ENCODE measurements around the gene AVL9. TPM values are rescaled to one million over a fixed set of nuclear protein-coding genes. Genes with fewer than 3 reads are reported as not detected.

Gene AVL9
- total and polyA plus RNA-seq, 7 experiments from 2014 or later, result 8.0 to 57.9 (median 35.4) TPM

- Mint-ChIP-seq H3K27me3 (no peaks in the 10 kb centered on the region), H3K27ac (peak overlapping the region in 1 of 9 donors; percentile 21), H3K4me3 (no peak overlapping the region), H3K9me3 (no peaks in the 10 kb centered on the region), H3K4me1 (peaks cover 0 to 2% (median 0%) of the 10 kb centered on the region in 7 donors), H3K36me3 (peaks cover 0 to 38% (median 13%) of the 10 kb centered on the region in 5 donors)
- Histone ChIP-seq H3K27ac (ENCODE audit: low read depth, low read length) (no peak overlapping the region), H3K9me3 (ENCODE audit: control insufficient read depth in 2 of 3, low read length in 3 of 3) (no peaks in the 10 kb centered on the region), H3K27me3 (ENCODE audit: control insufficient read depth in 2 of 2, insufficient read depth in 2 of 2, low read length in 2 of 2) (no peaks in the 10 kb centered on the region), H3K4me1 (ENCODE audit: control insufficient read depth in 2 of 2, insufficient read depth in 2 of 2, low read length in 2 of 2) (no peaks in the 10 kb centered on the region), H3K36me3 (ENCODE audit: control insufficient read depth in 2 of 3, insufficient read depth in 3 of 3, low read length in 3 of 3) (peaks cover 4 to 64% (median 7%) of the 10 kb centered on the region in 3 experiments), H3K4me3 (ENCODE audit: low read length) (no peak overlapping the region)
- CTCF ChIA-PET, result no interaction called here
- ATAC-seq, result no peak
- no peak for DNase-seq
- intact Hi-C loops (cut with micrococcal nuclease), result no loop called here
- POLR2A ChIA-PET, result interaction anchor here (1.9 kb wide), 1 partner anchor 79 kb away, joined by 7 read pairs; the partner anchor contains the start of gene AVL9
Measured at GRCh38 chr7:32574626-32575025, 79.3 kb downstream of the AVL9 start.

DNA sequence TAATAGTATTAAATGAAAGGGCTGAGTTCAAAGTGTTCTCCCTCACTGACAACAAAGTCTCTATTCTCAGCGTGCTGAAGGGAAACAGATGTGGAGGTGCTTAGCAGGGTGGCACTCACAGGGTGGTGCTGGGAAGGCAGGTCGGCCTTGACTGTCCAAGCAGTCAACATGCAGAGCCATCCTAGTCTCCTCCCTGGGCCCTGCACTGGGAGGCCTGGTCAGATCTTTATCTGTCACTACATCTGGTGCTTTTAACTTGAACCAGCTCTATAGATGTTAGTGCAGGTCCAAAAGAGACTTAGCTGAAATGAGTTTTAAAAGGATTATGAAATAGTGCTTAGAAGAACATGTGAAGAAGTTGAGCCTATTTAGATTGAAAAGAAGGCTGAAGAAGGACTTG, 82.1 kb downstream of the AVL9 start:
- ChIA-PET POLR2A (no interaction called here), CTCF (no interaction called here)
- no peak overlapping the region for H3K27ac ChIP-seq (ENCODE audit: low read depth, low read length)
- no peaks in the 10 kb centered on the region for H3K4me1 Mint-ChIP-seq
- no peaks in the 10 kb centered on the region for H3K9me3 Mint-ChIP-seq
- no peak overlapping the region for H3K4me3 ChIP-seq (ENCODE audit: low read length)
- ATAC-seq, result no peak
- DNase-seq, result no peak
- peaks cover 6 to 76% (median 15%) of the 10 kb centered on the region in 3 experiments for H3K36me3 ChIP-seq (ENCODE audit: control insufficient read depth in 2 of 3, insufficient read depth in 3 of 3, low read length in 3 of 3)
- no peak overlapping the region for H3K4me3 Mint-ChIP-seq
- H3K36me3 Mint-ChIP-seq, result peaks cover 0 to 41% (median 18%) of the 10 kb centered on the region in 5 donors
- no peaks in the 10 kb centered on the region for H3K4me1 ChIP-seq (ENCODE audit: control insufficient read depth in 2 of 2, insufficient read depth in 2 of 2, low read length in 2 of 2)
- intact Hi-C loops (cut with micrococcal nuclease), result no loop called here
- H3K27ac Mint-ChIP-seq, result peak overlapping the region in 6 of 9 donors; percentile 4 to 73 (median 28)
- H3K27me3 ChIP-seq (ENCODE audit: control insufficient read depth in 2 of 2, insufficient read depth in 2 of 2, low read length in 2 of 2), result no peaks in the 10 kb centered on the region
- no peaks in the 10 kb centered on the region for H3K27me3 Mint-ChIP-seq
- no peaks in the 10 kb centered on the region for H3K9me3 ChIP-seq (ENCODE audit: control insufficient read depth in 2 of 3, low read length in 3 of 3)

DNA sequence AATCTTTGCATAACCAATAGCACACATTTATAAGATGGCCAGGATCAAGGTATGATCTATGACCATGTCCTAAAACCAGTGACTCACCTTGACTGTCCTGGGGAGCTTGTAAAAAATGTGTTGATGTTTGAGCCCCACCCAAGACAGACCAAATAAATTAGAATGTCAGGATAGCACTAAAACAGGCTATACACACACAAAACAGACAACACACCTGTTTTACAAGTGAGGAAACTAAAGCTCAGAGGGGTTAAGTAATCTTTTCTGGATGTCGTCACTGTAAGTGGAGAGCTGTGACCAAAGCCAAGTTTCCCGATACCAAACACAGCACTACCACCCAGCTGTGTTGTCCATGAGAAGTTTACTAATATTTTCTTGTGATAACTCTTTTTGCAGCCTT, 84.5 kb downstream of the AVL9 start:
- ATAC-seq (no peak), DNase-seq (no peak)
- ChIA-PET POLR2A (no interaction called here), CTCF (no interaction called here)
- Mint-ChIP-seq H3K36me3 (peaks cover 0 to 37% (median 11%) of the 10 kb centered on the region in 5 donors), H3K27me3 (no peaks in the 10 kb centered on the region), H3K27ac (no peak overlapping the region), H3K4me1 (peaks cover 0 to 4% (median 0%) of the 10 kb centered on the region in 7 donors), H3K9me3 (no peaks in the 10 kb centered on the region), H3K4me3 (no peak overlapping the region)
- Histone ChIP-seq H3K27me3 (ENCODE audit: control insufficient read depth in 2 of 2, insufficient read depth in 2 of 2, low read length in 2 of 2) (no peaks in the 10 kb centered on the region), H3K4me3 (ENCODE audit: low read length) (no peak overlapping the region), H3K9me3 (ENCODE audit: control insufficient read depth in 2 of 3, low read length in 3 of 3) (no peaks in the 10 kb centered on the region), H3K4me1 (ENCODE audit: control insufficient read depth in 2 of 2, insufficient read depth in 2 of 2, low read length in 2 of 2) (no peaks in the 10 kb centered on the region), H3K36me3 (ENCODE audit: control insufficient read depth in 2 of 3, insufficient read depth in 3 of 3, low read length in 3 of 3) (peaks cover 6 to 74% (median 18%) of the 10 kb centered on the region in 3 experiments), H3K27ac (ENCODE audit: low read depth, low read length) (no peak overlapping the region)
- intact Hi-C loops (cut with micrococcal nuclease), result no loop called here

DNA sequence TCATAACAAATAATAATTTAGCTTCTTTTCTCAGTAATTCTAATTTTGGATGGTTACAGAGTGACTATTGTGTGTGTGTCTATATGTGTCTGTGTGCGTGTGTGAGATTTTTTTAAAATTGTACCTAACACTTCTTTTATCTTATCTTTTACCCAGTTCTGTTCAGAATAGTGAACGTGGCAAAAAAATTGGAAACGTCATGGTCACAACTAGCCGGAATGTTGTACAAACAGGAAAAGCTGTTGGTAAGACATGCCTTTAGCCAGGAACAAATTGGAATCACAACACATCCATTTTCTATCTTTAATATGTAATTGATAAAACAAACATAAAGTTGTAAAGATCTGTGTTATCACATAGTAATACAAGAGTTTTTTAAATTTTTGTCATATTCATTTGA, 85.4 kb downstream of the AVL9 start:
- ATAC-seq (no peak), DNase-seq (no peak)
- peaks cover 6 to 74% (median 17%) of the 10 kb centered on the region in 3 experiments for H3K36me3 ChIP-seq (ENCODE audit: control insufficient read depth in 2 of 3, insufficient read depth in 3 of 3, low read length in 3 of 3)
- H3K27ac ChIP-seq (ENCODE audit: low read depth, low read length), result no peak overlapping the region
- H3K4me1 ChIP-seq (ENCODE audit: control insufficient read depth in 2 of 2, insufficient read depth in 2 of 2, low read length in 2 of 2), result no peaks in the 10 kb centered on the region
- H3K27me3 ChIP-seq (ENCODE audit: control insufficient read depth in 2 of 2, insufficient read depth in 2 of 2, low read length in 2 of 2), result no peaks in the 10 kb centered on the region
- H3K27ac Mint-ChIP-seq, result no peak overlapping the region
- no peaks in the 10 kb centered on the region for H3K9me3 Mint-ChIP-seq
- H3K4me3 Mint-ChIP-seq, result no peak overlapping the region
- ChIA-PET POLR2A (no interaction called here), CTCF (no interaction called here)
- no peaks in the 10 kb centered on the region for H3K9me3 ChIP-seq (ENCODE audit: control insufficient read depth in 2 of 3, low read length in 3 of 3)
- peaks cover 0 to 44% (median 11%) of the 10 kb centered on the region in 5 donors for H3K36me3 Mint-ChIP-seq
- intact Hi-C loops (cut with micrococcal nuclease), result no loop called here
- peaks cover 0 to 4% (median 0%) of the 10 kb centered on the region in 7 donors for H3K4me1 Mint-ChIP-seq
- no peak overlapping the region for H3K4me3 ChIP-seq (ENCODE audit: low read length)
- H3K27me3 Mint-ChIP-seq, result no peaks in the 10 kb centered on the region

GRCh38 chr7:32582036-32582435, 86.7 kb downstream of the AVL9 start:
- Histone ChIP-seq H3K36me3 (ENCODE audit: control insufficient read depth in 2 of 3, insufficient read depth in 3 of 3, low read length in 3 of 3) (peaks cover 6 to 66% (median 14%) of the 10 kb centered on the region in 3 experiments), H3K9me3 (ENCODE audit: control insufficient read depth in 2 of 3, low read length in 3 of 3) (no peaks in the 10 kb centered on the region), H3K27ac (ENCODE audit: low read depth, low read length) (no peak overlapping the region), H3K27me3 (ENCODE audit: control insufficient read depth in 2 of 2, insufficient read depth in 2 of 2, low read length in 2 of 2) (no peaks in the 10 kb centered on the region), H3K4me1 (ENCODE audit: control insufficient read depth in 2 of 2, insufficient read depth in 2 of 2, low read length in 2 of 2) (no peaks in the 10 kb centered on the region), H3K4me3 (ENCODE audit: low read length) (no peak overlapping the region)
- Mint-ChIP-seq H3K4me3 (no peak overlapping the region), H3K27me3 (no peaks in the 10 kb centered on the region), H3K27ac (peak overlapping the region in 1 of 9 donors; percentile 47), H3K36me3 (peaks cover 3 to 44% (median 8%) of the 10 kb centered on the region in 5 donors), H3K4me1 (peaks cover 0 to 4% (median 3%) of the 10 kb centered on the region in 7 donors), H3K9me3 (no peaks in the 10 kb centered on the region)
- no peak for ATAC-seq
- no peak for DNase-seq
- ChIA-PET CTCF (interaction anchor here (1.2 kb wide), 1 partner anchor 12 kb away, joined by 3 read pairs; no protein-coding TSS in a partner anchor), POLR2A (no interaction called here)
- intact Hi-C loops (cut with micrococcal nuclease), result no loop called here

DNA sequence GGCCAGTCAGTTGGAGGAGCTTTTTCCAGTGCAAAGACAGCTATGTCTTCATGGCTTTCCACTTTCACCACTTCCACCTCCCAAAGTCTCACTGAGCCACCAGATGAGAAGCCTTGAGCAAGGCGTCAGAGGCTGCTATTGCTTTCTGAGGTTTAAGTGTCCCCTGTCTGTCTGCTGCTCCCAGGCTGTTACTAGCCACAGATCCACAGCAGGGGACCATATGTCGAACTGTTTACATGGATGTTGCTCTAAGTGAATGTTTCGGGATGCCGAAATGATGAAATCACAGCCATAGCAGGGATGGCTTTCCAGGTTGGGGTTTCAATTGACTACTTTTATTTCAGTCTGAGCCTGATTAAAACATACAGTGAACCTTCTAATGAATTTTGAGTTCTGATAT, 88.5 kb downstream of the AVL9 start:
- H3K9me3 Mint-ChIP-seq, result no peaks in the 10 kb centered on the region
- H3K27ac Mint-ChIP-seq, result peak overlapping the region in 2 of 9 donors; percentile 6 to 77
- peaks cover 3 to 39% (median 8%) of the 10 kb centered on the region in 5 donors for H3K36me3 Mint-ChIP-seq
- Histone ChIP-seq H3K4me1 (ENCODE audit: control insufficient read depth in 2 of 2, insufficient read depth in 2 of 2, low read length in 2 of 2) (no peaks in the 10 kb centered on the region), H3K9me3 (ENCODE audit: control insufficient read depth in 2 of 3, low read length in 3 of 3) (no peaks in the 10 kb centered on the region), H3K4me3 (ENCODE audit: low read length) (no peak overlapping the region), H3K27me3 (ENCODE audit: control insufficient read depth in 2 of 2, insufficient read depth in 2 of 2, low read length in 2 of 2) (no peaks in the 10 kb centered on the region), H3K27ac (ENCODE audit: low read depth, low read length) (no peak overlapping the region), H3K36me3 (ENCODE audit: control insufficient read depth in 2 of 3, insufficient read depth in 3 of 3, low read length in 3 of 3) (peaks cover 6 to 53% (median 14%) of the 10 kb centered on the region in 3 experiments)
- CTCF ChIA-PET, result no interaction called here
- no peak for ATAC-seq
- POLR2A ChIA-PET, result no interaction called here
- no peaks in the 10 kb centered on the region for H3K27me3 Mint-ChIP-seq
- no peak overlapping the region for H3K4me3 Mint-ChIP-seq
- DNase-seq, result no peak
- peaks cover 0 to 13% (median 4%) of the 10 kb centered on the region in 7 donors for H3K4me1 Mint-ChIP-seq
- intact Hi-C loops (cut with micrococcal nuclease), result no loop called here
